GM15510 (cell line): ENCODE measurements around the gene POU3F3.

Experiments
- POLR2A ChIP-seq: IDR thresholded peaks from 3 replicates; pipeline ENCODE4 v1.6.1; 2011; ENCODE audit warnings: borderline replicate concordance; ENCODE audit not compliant: insufficient read length; ENCODE audit errors: extremely low read depth

POU3F3 gene

DNA sequence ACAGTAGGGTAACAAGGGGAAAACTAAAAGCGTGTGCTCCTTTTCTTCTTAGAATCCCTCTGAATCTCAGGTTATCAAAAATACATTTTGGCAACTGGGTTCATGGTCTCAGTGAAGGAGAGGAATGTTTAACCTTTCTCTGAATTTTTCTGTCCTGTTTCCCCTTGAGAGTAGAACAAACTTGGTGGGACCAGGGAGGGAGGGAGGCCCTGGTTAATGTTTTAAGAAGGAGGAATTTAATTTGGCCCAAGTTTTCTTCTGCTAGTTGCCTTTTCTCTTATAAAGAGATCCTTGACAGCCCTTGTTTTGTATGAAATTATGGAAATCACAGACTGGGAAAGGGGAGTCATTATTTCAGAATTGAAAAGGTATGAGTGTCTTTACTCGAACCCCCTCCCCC, 12.2 kb upstream of the POU3F3 start:
- TF ChIP-seq POLR2A, result no peak

DNA sequence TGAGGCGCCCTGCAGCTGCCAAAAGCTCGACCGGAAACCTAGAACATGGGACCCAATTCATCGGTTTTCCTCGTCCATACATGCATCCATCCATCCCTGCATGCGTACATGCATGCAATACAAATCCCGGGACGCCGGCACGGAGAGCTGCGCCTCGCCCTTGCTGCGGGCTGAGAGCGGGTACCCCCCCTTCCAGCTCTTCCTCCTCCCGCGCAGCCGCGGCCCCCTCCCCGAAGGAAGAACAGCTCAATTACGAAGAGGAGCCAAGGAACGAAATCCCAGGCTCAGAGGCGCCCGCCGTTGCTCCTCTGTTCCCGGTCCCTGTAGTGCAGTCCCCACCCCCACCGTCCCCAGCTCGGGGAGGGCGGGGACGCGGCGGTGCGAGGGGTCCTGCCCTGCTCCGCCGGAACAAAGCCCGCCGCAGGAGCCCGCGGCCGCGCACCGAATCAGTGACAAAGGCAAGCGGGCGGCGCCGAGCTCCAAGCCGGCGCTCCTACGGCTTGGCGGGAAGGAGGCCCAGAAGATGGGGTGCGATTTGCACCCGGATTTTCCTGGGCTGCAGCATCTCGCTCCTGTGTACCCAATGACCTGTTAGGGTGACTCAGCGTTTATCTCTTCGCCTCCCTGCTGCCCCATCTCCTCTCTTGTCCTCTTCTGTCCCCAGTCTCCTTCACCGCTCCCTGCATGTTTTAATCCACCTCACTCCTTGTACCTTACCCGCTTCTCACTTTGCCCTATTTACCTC, 8.9 kb upstream of the POU3F3 start:
- no peak for TF ChIP-seq POLR2A

- TF ChIP-seq POLR2A, result no peak
Observed at GRCh38 chr2:104845552-104845931, 8.4 kb upstream of the POU3F3 start.

DNA sequence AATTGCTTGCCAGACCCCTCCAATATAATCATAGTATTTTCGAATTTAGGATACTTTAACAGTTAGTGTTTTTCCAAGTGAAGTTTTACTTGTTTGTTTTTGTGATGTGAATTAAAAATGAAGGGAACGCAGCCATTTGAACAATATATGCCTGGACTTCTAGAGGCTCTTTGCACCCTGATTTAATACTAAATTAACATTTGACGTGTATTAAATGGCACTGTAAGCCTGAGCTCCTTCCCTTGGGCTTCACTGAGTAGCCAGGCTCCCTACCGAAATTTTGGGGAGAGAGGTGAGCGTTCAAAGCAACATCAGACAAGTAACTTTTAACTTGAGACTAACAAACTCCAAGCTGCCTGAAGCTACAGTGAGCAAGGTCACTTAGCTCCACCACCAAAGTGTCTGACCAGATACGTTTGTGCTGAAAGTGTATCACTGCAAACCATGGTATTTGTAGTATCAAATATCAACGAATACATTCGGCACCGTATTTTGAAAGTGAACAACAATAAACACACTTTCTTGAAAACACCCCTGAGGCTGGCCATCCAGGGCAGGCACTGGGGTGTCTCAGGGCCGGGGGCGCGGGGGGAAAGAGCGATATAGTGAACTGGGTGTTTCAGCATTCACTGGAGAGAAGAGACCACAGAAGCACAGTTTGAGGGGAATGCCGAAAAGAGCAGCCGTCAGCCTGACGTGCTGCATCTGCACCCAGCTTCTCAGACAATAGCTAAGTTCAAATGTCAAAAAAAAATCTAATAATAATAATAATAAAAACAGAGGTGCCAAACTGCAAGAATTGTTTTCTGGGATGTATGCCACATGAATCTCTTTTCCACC, 7.7 kb upstream of the POU3F3 start:
- TF ChIP-seq POLR2A, result no peak

- no peak for TF ChIP-seq POLR2A
Observed at GRCh38 chr2:104846786-104847585, 6.9 kb upstream of the POU3F3 start.

- TF ChIP-seq POLR2A, result no peak
Observed at GRCh38 chr2:104847586-104848160, 6.2 kb upstream of the POU3F3 start.

DNA sequence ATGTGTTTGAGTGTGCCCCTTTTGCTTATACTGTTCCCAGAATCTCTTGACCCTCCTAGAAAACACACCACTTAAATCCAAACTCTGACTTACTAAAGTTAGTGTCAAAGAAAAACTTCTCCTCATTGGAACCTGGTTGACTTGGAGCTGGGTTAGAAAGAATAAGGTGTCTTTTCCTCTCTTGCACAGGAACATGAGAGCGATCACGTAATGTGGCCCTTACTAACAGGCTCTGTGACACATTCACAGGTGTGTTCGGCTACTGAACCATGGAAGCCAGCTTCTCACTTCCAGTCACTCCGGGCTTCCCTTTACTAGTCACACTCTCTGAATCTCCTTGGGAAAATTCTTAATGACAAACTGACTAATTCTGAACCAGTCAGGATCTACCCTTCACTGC, 5.4 kb upstream of the POU3F3 start:
- TF ChIP-seq POLR2A, result no peak

DNA sequence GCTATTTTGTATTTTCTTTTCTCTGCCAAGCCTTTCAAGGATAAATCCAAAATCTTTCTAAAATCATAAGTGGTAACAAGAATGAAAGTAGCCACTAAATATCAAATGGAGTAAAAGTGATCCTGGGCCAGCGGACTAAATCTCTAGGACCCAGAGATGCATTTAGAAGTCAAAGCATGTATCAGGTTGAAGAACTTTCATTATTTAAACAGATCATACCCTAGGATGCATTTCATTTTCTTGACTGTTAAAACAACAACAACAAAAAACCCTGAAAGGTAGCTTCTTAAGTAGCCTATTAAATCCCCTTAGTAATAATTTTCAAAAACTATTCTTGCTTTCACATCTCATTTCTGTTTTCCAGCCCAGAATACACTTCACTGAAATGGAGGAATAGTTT, 4.8 kb upstream of the POU3F3 start:
- no peak for TF ChIP-seq POLR2A

- TF ChIP-seq POLR2A, result no peak
Observed at GRCh38 chr2:104849618-104850141, 4.2 kb upstream of the POU3F3 start.

DNA sequence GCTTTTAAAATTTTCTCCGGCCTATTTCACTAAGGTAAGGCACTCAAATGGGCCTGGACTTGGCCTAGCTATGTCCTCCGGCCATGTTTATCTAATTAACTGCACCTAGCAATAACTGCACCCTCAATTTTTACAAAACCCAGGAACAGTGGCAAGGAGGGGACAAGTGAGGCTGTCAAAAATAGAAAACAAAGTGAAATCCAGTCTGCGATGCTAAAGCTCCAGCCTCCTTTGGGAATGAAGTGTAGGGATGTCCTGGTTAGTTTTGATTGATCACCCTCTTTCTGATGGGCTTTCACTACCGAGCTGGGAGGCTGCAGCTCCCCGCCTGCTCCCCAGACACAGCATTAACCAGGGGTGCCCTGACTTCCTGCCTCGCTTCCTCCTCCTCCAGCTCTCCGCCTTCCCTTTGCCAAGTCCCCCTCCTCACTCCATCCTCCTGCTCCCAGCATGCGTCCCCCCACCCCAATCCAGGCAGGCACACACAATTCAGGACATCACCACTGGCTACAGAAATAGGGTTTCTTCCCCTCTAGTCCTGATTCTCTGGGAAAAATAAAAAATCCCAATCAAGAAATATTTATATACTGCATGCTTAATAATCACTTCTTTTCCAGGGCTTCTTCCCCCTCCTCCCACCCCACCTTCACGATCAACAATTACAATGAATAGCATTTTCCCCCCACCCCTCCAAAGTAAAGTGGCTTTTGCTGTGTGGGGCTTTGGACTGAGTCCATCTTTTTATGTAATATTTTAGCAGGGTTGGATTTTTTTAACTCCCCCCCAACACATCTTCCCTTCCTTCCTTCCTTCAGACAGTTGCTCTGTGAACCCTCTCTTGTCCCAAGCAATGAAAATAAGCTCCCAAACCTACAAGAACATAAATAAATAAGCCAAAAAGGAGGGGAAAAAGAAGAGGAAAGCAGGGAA, 3.3 kb upstream of the POU3F3 start:
- no peak for TF ChIP-seq POLR2A

GRCh38 chr2:104851291-104852089, 2.4 kb upstream of the POU3F3 start:
- TF ChIP-seq POLR2A, result no peak

DNA sequence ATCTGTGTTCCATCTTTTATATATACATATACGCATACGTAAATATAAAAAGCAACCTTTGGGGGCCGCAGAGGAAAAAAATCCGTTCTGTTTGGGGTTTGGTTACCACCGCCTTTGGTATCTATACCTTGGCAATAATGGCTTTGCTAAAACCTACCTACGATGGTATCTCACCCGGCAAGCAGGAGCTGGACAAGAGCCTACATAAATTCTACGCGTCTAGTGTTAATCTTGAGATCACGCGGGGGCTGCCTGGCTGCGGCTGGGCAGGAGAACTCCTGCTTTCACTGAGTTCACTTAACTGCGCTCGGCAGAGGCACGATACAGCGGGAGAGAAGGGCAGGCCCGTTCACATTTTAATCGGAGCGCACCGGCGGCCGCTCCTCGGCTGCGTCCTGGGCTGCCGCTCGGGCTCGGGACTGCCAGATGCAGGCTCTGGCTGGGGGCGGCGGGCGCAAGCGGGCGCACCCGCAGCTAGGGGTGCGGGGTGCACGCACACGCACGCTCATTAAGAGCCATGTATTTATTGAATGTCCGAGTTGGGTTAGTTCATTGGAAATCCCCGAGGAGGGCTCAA, 1.7 kb upstream of the POU3F3 start:
- no peak for TF ChIP-seq POLR2A
